HepG2 (cell line): ENCODE results near the gene RASSF8. TPM values are rescaled to one million over a fixed set of nuclear protein-coding genes. Genes with fewer than 3 reads are reported as not detected.
A peak's percentile ranks its signal among the peaks of the same experiment; 100 is the strongest.

Experiments
- AGO1 ChIP-seq: fragments of 200-400 bp; formaldehyde crosslinking; IDR thresholded peaks from 2 replicates; pipeline ENCODE4 v1.6.1; 2017; ENCODE audit warnings: mild to moderate bottlenecking, low read depth, low read length, moderate library complexity; ENCODE audit not compliant: poor library complexity, severe bottlenecking
- ATM ChIP-seq: fragments of 450-650 bp; IDR thresholded peaks from 2 replicates; pipeline ENCODE4 v1.7.1; 2017; ENCODE audit warnings: mild to moderate bottlenecking, borderline replicate concordance
- CENPX ChIP-seq: sonication (generic); formaldehyde crosslinking; IDR thresholded peaks from 2 replicates; pipeline ENCODE4 v1.9.0; 2021; ENCODE audit warnings: mild to moderate bottlenecking, missing genetic modification reagents, moderate library complexity
- FOSL1 ChIP-seq: sonication (generic); formaldehyde crosslinking; IDR thresholded peaks from 2 replicates; pipeline ENCODE4 v1.9.0; 2021; ENCODE audit warnings: missing genetic modification reagents, borderline replicate concordance
- MTF1 ChIP-seq: sonication (generic); formaldehyde crosslinking; IDR thresholded peaks from 2 replicates; pipeline ENCODE4 v1.5.0; 2020; ENCODE audit warnings: missing genetic modification reagents
- NR3C1 ChIP-seq: sonication (generic); formaldehyde crosslinking; IDR thresholded peaks from 2 replicates; pipeline ENCODE4 v1.4.0; 2020; ENCODE audit warnings: missing genetic modification reagents
- PAWR ChIP-seq: sonication (generic); formaldehyde crosslinking; IDR thresholded peaks from 2 replicates; pipeline ENCODE4 v1.4.0; 2020; ENCODE audit warnings: missing genetic modification reagents, mild to moderate bottlenecking, borderline replicate concordance
- PHF20 ChIP-seq: sonication (generic); formaldehyde crosslinking; IDR thresholded peaks from 2 replicates; pipeline ENCODE4 v1.5.0; 2020; ENCODE audit warnings: mild to moderate bottlenecking, missing genetic modification reagents
- SNRNP70 ChIP-seq: fragments of 200-400 bp; formaldehyde crosslinking; IDR thresholded peaks from 2 replicates; pipeline ENCODE4 v1.6.1; 2017; ENCODE audit warnings: mild to moderate bottlenecking, low read depth, low read length, moderate library complexity
- SP140L ChIP-seq: sonication (generic); formaldehyde crosslinking; IDR thresholded peaks from 2 replicates; pipeline ENCODE4 v1.4.0; 2020; ENCODE audit warnings: missing genetic modification reagents, borderline replicate concordance
- SRSF9 ChIP-seq: fragments of 200-400 bp; formaldehyde crosslinking; IDR thresholded peaks from 2 replicates; pipeline ENCODE4 v1.6.1; 2018; ENCODE audit warnings: borderline replicate concordance, mild to moderate bottlenecking, low read depth, low read length; ENCODE audit not compliant: insufficient read depth, poor library complexity, severe bottlenecking
- TFDP2 ChIP-seq: sonication (generic); formaldehyde crosslinking; IDR thresholded peaks from 2 replicates; pipeline ENCODE4 v1.4.0; 2020; ENCODE audit warnings: missing genetic modification reagents
- THAP9 ChIP-seq: sonication (generic); formaldehyde crosslinking; IDR thresholded peaks from 2 replicates; pipeline ENCODE4; 2020; ENCODE audit warnings: missing genetic modification reagents, mild to moderate bottlenecking, borderline replicate concordance
- ZBTB44 ChIP-seq: sonication (generic); formaldehyde crosslinking; IDR thresholded peaks from 2 replicates; pipeline ENCODE4 v1.4.0; 2020; ENCODE audit warnings: missing genetic modification reagents
- ZBTB8A ChIP-seq: sonication (generic); formaldehyde crosslinking; IDR thresholded peaks from 2 replicates; pipeline ENCODE4 v1.4.0; 2020; ENCODE audit warnings: mild to moderate bottlenecking, low read depth, missing genetic modification reagents, borderline replicate concordance
- ZNF121 ChIP-seq: sonication (generic); formaldehyde crosslinking; IDR thresholded peaks from 2 replicates; pipeline ENCODE4 v1.5.0; 2020; ENCODE audit warnings: mild to moderate bottlenecking, missing genetic modification reagents
- ZNF292 ChIP-seq: sonication (generic); formaldehyde crosslinking; IDR thresholded peaks from 2 replicates; pipeline ENCODE4 v1.8.1; 2022; ENCODE audit warnings: mild to moderate bottlenecking, low read depth, missing genetic modification reagents, borderline replicate concordance
- ZNF513 ChIP-seq: sonication (generic); formaldehyde crosslinking; conservative IDR thresholded peaks from 2 replicates; pipeline ENCODE4 v1.5.0; 2020; ENCODE audit warnings: missing genetic modification reagents
- ZNF713 ChIP-seq: sonication (generic); formaldehyde crosslinking; IDR thresholded peaks from 2 replicates; pipeline ENCODE4 v1.4.0; 2020; ENCODE audit warnings: mild to moderate bottlenecking, missing genetic modification reagents
- ZNF772 ChIP-seq: sonication (generic); formaldehyde crosslinking; IDR thresholded peaks from 2 replicates; pipeline ENCODE4 v1.5.0; 2020; ENCODE audit warnings: mild to moderate bottlenecking, missing genetic modification reagents
- polyA plus RNA-seq, 8 experiments: library from polyadenylated mRNA; depleted of rRNA in 3 of 8; stranded (reverse) in 7 of 8; unstranded in 1 of 8; fragments of >200 nt; fragmentation: Illumina TruSeq in 4 of 8; extraction: Trizol in 4 of 8; gene quantifications; 2 replicates each; pipeline versions ENCODE4 v1.2.1 to v1.2.3, GENCODE V29; 2011 to 2016; ENCODE audit warnings: low read depth in 4 of 8, missing spikeins in 1 of 8, mixed read lengths in 1 of 8; ENCODE audit not compliant: insufficient read depth in 1 of 8
- total RNA-seq, 5 experiments: library from RNA; depleted of rRNA; stranded (reverse); fragments of >200 nt; fragmentation: Illumina TruSeq; extraction: Trizol; gene quantifications; 2 replicates each; pipeline ENCODE4 v1.2.3, GENCODE V29; 2016; ENCODE audit warnings: low read depth in 1 of 5

Gene RASSF8
- total and polyA plus RNA-seq, 2 of the 13 experiments (the other 11 are each of a cell fraction or from before 2014, with no cell fraction given): 0.82 to 9.2 TPM

- TF ChIP-seq ZNF772 (CRISPR knock-in tag) (peak; percentile 75; the same call in 1 of the 2 replicates), SNRNP70 (no peak), SP140L (no peak), ATM (no peak), THAP9 (peak; percentile 63; the same call in 1 of the 2 replicates), FOSL1 (CRISPR knock-in tag) (no peak), AGO1 (no peak), PAWR (no peak), ZNF513 (CRISPR knock-in tag) (no peak), ZNF292 (CRISPR knock-in tag) (no peak), ZNF121 (CRISPR knock-in tag) (0 out of 2 replicates have a peak, but pooled peaks have one; percentile 13), CENPX (CRISPR knock-in tag) (no peak), PHF20 (CRISPR knock-in tag) (no peak), MTF1 (CRISPR knock-in tag) (no peak), ZBTB8A (no peak), NR3C1 (CRISPR knock-in tag) (no peak), ZBTB44 (no peak), SRSF9 (no peak), ZNF713 (CRISPR knock-in tag) (no peak), TFDP2 (CRISPR knock-in tag) (peak; percentile 74)
Observed at GRCh38 chr12:26113853-26114719, 155.6 kb downstream of the RASSF8 start (continued).
